ENCODE measurements around the gene GALNT18. TPM values are rescaled to one million over a fixed set of nuclear protein-coding genes. Genes with fewer than 3 reads are reported as not detected.

Gene GALNT18
- total RNA-seq, 1 experiment from 2014 or later = not detected

- BruUV-seq (replicated peaks) = no TSS peak
- Histone ChIP-seq H3K27me3 (ENCODE audit: insufficient read depth, low read depth) (peaks cover 26% of the 10 kb centered on the region), H3K79me2 (ENCODE audit: low read depth) (no peaks in the 10 kb centered on the region), H3F3A (ENCODE audit: insufficient read depth, low read depth) (no peaks in the 10 kb centered on the region), H3K4me2 (no peak overlapping the region), H3K9me2 (ENCODE audit: insufficient read depth) (no peaks in the 10 kb centered on the region), H3K36me3 (ENCODE audit: low read depth) (no peaks in the 10 kb centered on the region), H3K9me3 (ENCODE audit: insufficient read depth, low read depth) (no peaks in the 10 kb centered on the region), H3K4me1 (replicated peaks; ENCODE audit: insufficient read depth) (no peaks in the 10 kb centered on the region), H2AFZ (no peak overlapping the region), H3K27ac (no peak overlapping the region), H3K4me3 (no peak overlapping the region), H4K20me1 (ENCODE audit: insufficient read depth) (no peaks in the 10 kb centered on the region)
- TF ChIP-seq EZH2 (IDR thresholded peaks at IDR 0.05; ENCODE audit: low read depth) (no peak), CTCF (conservative IDR thresholded peaks at IDR 0.05) (no peak)
- no peak for DNase-seq
- ChIA-PET POLR2A (ENCODE audit: unreplicated experiment) (no interaction called here), CTCF (no interaction called here)
- intact Hi-C loops (cut with micrococcal nuclease; ENCODE audit: unreplicated experiment) = no loop called here
Measured at GRCh38 chr11:11253995-11254394, 367.8 kb downstream of the GALNT18 start.

GRCh38 chr11:11253497-11253896, 368.3 kb downstream of the GALNT18 start:
- Histone ChIP-seq H3K79me2 (ENCODE audit: low read depth) (no peaks in the 10 kb centered on the region), H3K4me1 (replicated peaks; ENCODE audit: insufficient read depth) (no peaks in the 10 kb centered on the region), H3K4me2 (no peak overlapping the region), H3K9me2 (ENCODE audit: insufficient read depth) (no peaks in the 10 kb centered on the region), H3K4me3 (no peak overlapping the region), H3F3A (ENCODE audit: insufficient read depth, low read depth) (no peaks in the 10 kb centered on the region), H3K27me3 (ENCODE audit: insufficient read depth, low read depth) (peaks cover 26% of the 10 kb centered on the region), H4K20me1 (ENCODE audit: insufficient read depth) (no peaks in the 10 kb centered on the region), H2AFZ (no peak overlapping the region), H3K9me3 (ENCODE audit: insufficient read depth, low read depth) (no peaks in the 10 kb centered on the region), H3K36me3 (ENCODE audit: low read depth) (no peaks in the 10 kb centered on the region), H3K27ac (no peak overlapping the region)
- ChIA-PET POLR2A (ENCODE audit: unreplicated experiment) (no interaction called here), CTCF (no interaction called here)
- BruUV-seq (replicated peaks) = no TSS peak
- no peak for TF ChIP-seq EZH2 (IDR thresholded peaks at IDR 0.05; ENCODE audit: low read depth)
- DNase-seq = no peak
- intact Hi-C loops (cut with micrococcal nuclease; ENCODE audit: unreplicated experiment) = no loop called here

- Histone ChIP-seq H4K20me1 (ENCODE audit: insufficient read depth) (no peaks in the 10 kb centered on the region), H3F3A (ENCODE audit: insufficient read depth, low read depth) (no peaks in the 10 kb centered on the region), H3K27me3 (ENCODE audit: insufficient read depth, low read depth) (peaks cover 17% of the 10 kb centered on the region), H3K27ac (no peak overlapping the region), H2AFZ (no peak overlapping the region), H3K9me2 (ENCODE audit: insufficient read depth) (no peaks in the 10 kb centered on the region), H3K79me2 (ENCODE audit: low read depth) (no peaks in the 10 kb centered on the region), H3K4me3 (no peak overlapping the region), H3K4me2 (no peak overlapping the region), H3K36me3 (ENCODE audit: low read depth) (no peaks in the 10 kb centered on the region), H3K9me3 (ENCODE audit: insufficient read depth, low read depth) (no peaks in the 10 kb centered on the region), H3K4me1 (replicated peaks; ENCODE audit: insufficient read depth) (no peaks in the 10 kb centered on the region)
- no TSS peak for BruUV-seq (replicated peaks)
- ChIA-PET CTCF (no interaction called here), POLR2A (ENCODE audit: unreplicated experiment) (no interaction called here)
- intact Hi-C loops (cut with micrococcal nuclease; ENCODE audit: unreplicated experiment) = no loop called here
- TF ChIP-seq EZH2 (IDR thresholded peaks at IDR 0.05; ENCODE audit: low read depth) (no peak), CTCF (conservative IDR thresholded peaks at IDR 0.05) (no peak)
- DNase-seq = no peak
Measured at GRCh38 chr11:11252403-11252802, 369.4 kb downstream of the GALNT18 start.

GRCh38 chr11:11251394-11251970, 370.3 kb downstream of the GALNT18 start:
- Histone ChIP-seq H3K36me3 (ENCODE audit: low read depth) (no peaks in the 10 kb centered on the region), H3K9me2 (ENCODE audit: insufficient read depth) (no peaks in the 10 kb centered on the region), H3K27me3 (ENCODE audit: insufficient read depth, low read depth) (peaks cover 14% of the 10 kb centered on the region), H3K4me2 (no peak overlapping the region), H3K9me3 (ENCODE audit: insufficient read depth, low read depth) (no peaks in the 10 kb centered on the region), H3K27ac (no peak overlapping the region), H2AFZ (no peak overlapping the region), H4K20me1 (ENCODE audit: insufficient read depth) (no peaks in the 10 kb centered on the region), H3K79me2 (ENCODE audit: low read depth) (no peaks in the 10 kb centered on the region), H3K4me1 (replicated peaks; ENCODE audit: insufficient read depth) (no peaks in the 10 kb centered on the region), H3K4me3 (no peak overlapping the region), H3F3A (ENCODE audit: insufficient read depth, low read depth) (no peaks in the 10 kb centered on the region)
- BruUV-seq (replicated peaks) = no TSS peak
- no peak for DNase-seq
- intact Hi-C loops (cut with micrococcal nuclease; ENCODE audit: unreplicated experiment) = no loop called here
- CTCF ChIA-PET = no interaction called here
- no peak for TF ChIP-seq CTCF (conservative IDR thresholded peaks at IDR 0.05)
- TF ChIP-seq EZH2 (IDR thresholded peaks at IDR 0.05; ENCODE audit: low read depth) = no peak
- POLR2A ChIA-PET (ENCODE audit: unreplicated experiment) = no interaction called here
